Sigmoid colon (tissue), 4 donors: ENCODE data around the gene MEF2D.
A peak's percentile ranks its signal among the peaks of the same experiment; 100 is the strongest.

Source experiments
- CTCF ChIP-seq, 4 experiments: fragments of 450-650 bp in 3 of 4; fragments of 200-600 bp in 1 of 4; IDR thresholded peaks; one replicate each; pipeline ENCODE4 v1.5.1; 2016 to 2019; ENCODE audit warnings: antibody characterized with exemption in 4 of 4, mild to moderate bottlenecking in 3 of 4, moderate library complexity in 2 of 4
- EP300 ChIP-seq, 4 donors: sonication (generic); formaldehyde crosslinking; IDR thresholded peaks; one replicate each; pipeline ENCODE4 v1.6.1; 2017; ENCODE audit warnings: antibody characterized with exemption in 4 of 4
- POLR2A ChIP-seq, 2 donors: fragments of 450-650 bp; IDR thresholded peaks; one replicate each; pipeline ENCODE4 v1.6.1; 2016; ENCODE audit warnings: antibody characterized with exemption in 2 of 2, mild to moderate bottlenecking in 2 of 2, moderate library complexity in 2 of 2
- POLR2AphosphoS5 ChIP-seq, 4 donors: sonication (generic); formaldehyde crosslinking; IDR thresholded peaks; one replicate each; pipeline ENCODE4 v1.6.1; 2017; ENCODE audit warnings: antibody characterized with exemption in 4 of 4

GRCh38 chr1:156494309-156494895 is 6.2 kb downstream of the MEF2D start:
- TF ChIP-seq CTCF (IDR thresholded peaks at IDR 0.05) (no peak), POLR2A (IDR thresholded peaks at IDR 0.05) (no peak), POLR2AphosphoS5 (IDR thresholded peaks at IDR 0.05) (peak in 2 of 4 donors; percentile 8 to 15), EP300 (IDR thresholded peaks at IDR 0.05) (no peak)
